Neural progenitor cell (in vitro differentiated cells): Measurements from ENCODE around the gene TMEM256. TPM values are rescaled to one million over a fixed set of nuclear protein-coding genes. Genes with fewer than 3 reads are reported as not detected.
A peak's percentile ranks its signal among the peaks of the same experiment; 100 is the strongest.

ENCODE experiments used
- DNase-seq: peaks from one replicate; pipeline ENCODE4 v3.0.0-alpha.2; 2016; ENCODE audit warnings: low spot score
- H2AFZ ChIP-seq: fragments of 200-600 bp; sonication (generic); replicated peaks from 2 replicates; pipeline ENCODE4 v1.6.1; 2016; ENCODE audit warnings: antibody characterized with exemption
- H3F3A ChIP-seq: fragments of 200-600 bp; sonication (generic); 2 replicates; pipeline ENCODE4 v1.6.1; 2016; ENCODE audit warnings: antibody characterized with exemption, low read depth
- H3K27ac ChIP-seq: fragments of 200-600 bp; sonication (generic); 2 replicates; pipeline ENCODE4 v1.5.1; 2016; ENCODE audit warnings: mild to moderate bottlenecking
- H3K27me3 ChIP-seq: fragments of 200-600 bp; sonication (generic); 2 replicates; pipeline ENCODE4 v1.6.1; 2016; ENCODE audit warnings: mild to moderate bottlenecking, moderate library complexity
- H3K36me3 ChIP-seq: fragments of 200-600 bp; sonication (generic); 2 replicates; pipeline ENCODE4 v1.5.1; 2016
- H3K4me1 ChIP-seq: fragments of 200-600 bp; sonication (generic); 2 replicates; pipeline ENCODE4 v1.6.1; 2016; ENCODE audit warnings: mixed run types
- H3K4me2 ChIP-seq: fragments of 200-600 bp; sonication (generic); 2 replicates; pipeline ENCODE4 v1.6.1; 2016
- H3K4me3 ChIP-seq: fragments of 200-600 bp; sonication (generic); 2 replicates; pipeline ENCODE4 v1.5.1; 2016
- H3K79me2 ChIP-seq: fragments of 200-600 bp; sonication (generic); 2 replicates; pipeline ENCODE4 v1.6.1; 2016; ENCODE audit warnings: low read depth
- H3K9ac ChIP-seq: fragments of 200-600 bp; sonication (generic); 2 replicates; pipeline ENCODE4 v1.6.1; 2016
- H3K9me3 ChIP-seq: fragments of 200-600 bp; sonication (generic); 2 replicates; pipeline ENCODE4 v1.5.1; 2016; ENCODE audit warnings: low read depth
- H4K20me1 ChIP-seq: fragments of 200-600 bp; sonication (generic); 2 replicates; pipeline ENCODE4 v1.6.1; 2016; ENCODE audit warnings: low read depth
- H3K27ac Mint-ChIP-seq: 3 replicates; pipeline ENCODE4 v1.8.0; 2021; ENCODE audit warnings: mixed read lengths
- H3K27me3 Mint-ChIP-seq: 2 replicates; pipeline ENCODE4 v1.8.0; 2022; ENCODE audit warnings: low read depth, mild to moderate bottlenecking, inconsistent platforms, moderate library complexity, mixed read lengths; ENCODE audit not compliant: insufficient read depth
- H3K36me3 Mint-ChIP-seq: 3 replicates; pipeline ENCODE4 v1.8.0; 2021; ENCODE audit warnings: mixed read lengths
- H3K4me1 Mint-ChIP-seq: 3 replicates; pipeline ENCODE4 v1.8.0; 2021; ENCODE audit warnings: mixed read lengths
- H3K4me3 Mint-ChIP-seq: 3 replicates; pipeline ENCODE4 v1.8.0; 2021; ENCODE audit warnings: mild to moderate bottlenecking, moderate library complexity, mixed read lengths
- H3K9me3 Mint-ChIP-seq: 3 replicates; pipeline ENCODE4 v1.8.0; 2020; ENCODE audit warnings: mixed read lengths
- EZH2 ChIP-seq: fragments of 200-600 bp; sonication (generic); IDR thresholded peaks from 2 replicates; pipeline ENCODE4 v1.6.1; 2017; ENCODE audit warnings: antibody characterized with exemption, mild to moderate bottlenecking, moderate library complexity
- EZH2phosphoT487 ChIP-seq: fragments of 200-600 bp; sonication (generic); IDR thresholded peaks from 2 replicates; pipeline ENCODE4 v1.6.1; 2017; ENCODE audit warnings: antibody characterized with exemption
- total RNA-seq: library from RNA; depleted of rRNA; stranded (reverse); fragments of >200 nt; gene quantifications from 2 replicates; pipeline ENCODE4 v1.2.3, GENCODE V29; 2015; ENCODE audit warnings: low replicate concordance
- TF ChIP-seq, protein P1 (sequence below): fragments of 200-600 bp; sonication (generic); IDR thresholded peaks from 2 replicates; pipeline ENCODE4 v1.5.1; 2017; ENCODE audit warnings: antibody characterized with exemption, mild to moderate bottlenecking

TMEM256 gene
- total RNA-seq, 1 donor from 2014 or later: 72.0 TPM

GRCh38 chr17:7444682-7445618 is 41.1 kb upstream of the TMEM256 start, which contains the start of gene CHRNB1:
CHRNB1 (plus strand) TSS chr17:7445061; CDS start chr17:7445128, 67 bp downstream.
- Histone ChIP-seq H3K9me3 (no peaks in the 10 kb centered on the region), H3K4me1 (peaks cover 9% of the 10 kb centered on the region), H4K20me1 (no peaks in the 10 kb centered on the region), H3K36me3 (no peaks in the 10 kb centered on the region), H3F3A (peaks cover 28% of the 10 kb centered on the region), H3K27me3 (peaks cover 37% of the 10 kb centered on the region), H3K27ac (no peak within 1 kb of the TSS), H3K4me2 (peak within 1 kb of the TSS; percentile 98), H3K79me2 (no peaks in the 10 kb centered on the region), H2AFZ (peak within 1 kb of the TSS; percentile 99), H3K4me3 (peak within 1 kb of the TSS; percentile 71), H3K9ac (no peak within 1 kb of the TSS)
- DNase-seq: peak; percentile 96
- Mint-ChIP-seq H3K36me3 (no peaks in the 10 kb centered on the region), H3K4me1 (peaks cover 46% of the 10 kb centered on the region), H3K9me3 (peaks cover 4% of the 10 kb centered on the region), H3K27ac (peak within 1 kb of the TSS; percentile 91), H3K4me3 (peak within 1 kb of the TSS; percentile 87), H3K27me3 (peaks cover 10% of the 10 kb centered on the region)
- TF ChIP-seq, protein P1, sequence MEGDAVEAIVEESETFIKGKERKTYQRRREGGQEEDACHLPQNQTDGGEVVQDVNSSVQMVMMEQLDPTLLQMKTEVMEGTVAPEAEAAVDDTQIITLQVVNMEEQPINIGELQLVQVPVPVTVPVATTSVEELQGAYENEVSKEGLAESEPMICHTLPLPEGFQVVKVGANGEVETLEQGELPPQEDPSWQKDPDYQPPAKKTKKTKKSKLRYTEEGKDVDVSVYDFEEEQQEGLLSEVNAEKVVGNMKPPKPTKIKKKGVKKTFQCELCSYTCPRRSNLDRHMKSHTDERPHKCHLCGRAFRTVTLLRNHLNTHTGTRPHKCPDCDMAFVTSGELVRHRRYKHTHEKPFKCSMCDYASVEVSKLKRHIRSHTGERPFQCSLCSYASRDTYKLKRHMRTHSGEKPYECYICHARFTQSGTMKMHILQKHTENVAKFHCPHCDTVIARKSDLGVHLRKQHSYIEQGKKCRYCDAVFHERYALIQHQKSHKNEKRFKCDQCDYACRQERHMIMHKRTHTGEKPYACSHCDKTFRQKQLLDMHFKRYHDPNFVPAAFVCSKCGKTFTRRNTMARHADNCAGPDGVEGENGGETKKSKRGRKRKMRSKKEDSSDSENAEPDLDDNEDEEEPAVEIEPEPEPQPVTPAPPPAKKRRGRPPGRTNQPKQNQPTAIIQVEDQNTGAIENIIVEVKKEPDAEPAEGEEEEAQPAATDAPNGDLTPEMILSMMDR: peak; percentile 28
- TF ChIP-seq EZH2phosphoT487 (no peak), EZH2 (no peak)

- Mint-ChIP-seq H3K36me3 (no peaks in the 10 kb centered on the region), H3K27ac (no peak overlapping the region), H3K4me3 (peak overlapping the region; percentile 79)
These were observed 39.9 kb upstream of the TMEM256 start for GRCh38 chr17:7443499-7444485.

GRCh38 chr17:7442142-7442541 is 38.2 kb upstream of the TMEM256 start:
- Histone ChIP-seq H3K27me3 (peaks cover 61% of the 10 kb centered on the region), H3K9ac (no peak overlapping the region), H4K20me1 (no peaks in the 10 kb centered on the region), H3F3A (peaks cover 47% of the 10 kb centered on the region), H3K27ac (no peak overlapping the region), H3K4me2 (no peak overlapping the region), H3K36me3 (no peaks in the 10 kb centered on the region), H3K79me2 (no peaks in the 10 kb centered on the region), H3K9me3 (no peaks in the 10 kb centered on the region), H3K4me1 (peaks cover 28% of the 10 kb centered on the region), H3K4me3 (no peak overlapping the region), H2AFZ (no peak overlapping the region)
- H3K27ac Mint-ChIP-seq: no peak overlapping the region
- H3K9me3 Mint-ChIP-seq: no peaks in the 10 kb centered on the region
- H3K36me3 Mint-ChIP-seq: no peaks in the 10 kb centered on the region
- peak overlapping the region; percentile 74 for H3K4me3 Mint-ChIP-seq
- no peak for DNase-seq
- H3K4me1 Mint-ChIP-seq: peaks cover 55% of the 10 kb centered on the region
- H3K27me3 Mint-ChIP-seq: peaks cover 22% of the 10 kb centered on the region
- no peak for TF ChIP-seq EZH2phosphoT487
- no peak for TF ChIP-seq EZH2
- TF ChIP-seq, protein P1: no peak

More at GRCh38 chr17:7443499-7444485, 39.9 kb upstream of the TMEM256 start:
- Mint-ChIP-seq H3K4me1 (peaks cover 50% of the 10 kb centered on the region), H3K27me3 (peaks cover 15% of the 10 kb centered on the region), H3K9me3 (peaks cover 3% of the 10 kb centered on the region)
- Histone ChIP-seq H3K9me3 (no peaks in the 10 kb centered on the region), H3K27ac (no peak overlapping the region), H3K4me2 (no peak overlapping the region), H3F3A (peaks cover 31% of the 10 kb centered on the region), H2AFZ (no peak overlapping the region), H3K27me3 (peaks cover 49% of the 10 kb centered on the region), H3K9ac (no peak overlapping the region), H3K4me1 (peaks cover 15% of the 10 kb centered on the region), H3K36me3 (no peaks in the 10 kb centered on the region), H3K79me2 (no peaks in the 10 kb centered on the region), H3K4me3 (no peak overlapping the region), H4K20me1 (no peaks in the 10 kb centered on the region)
- TF ChIP-seq EZH2: no peak
- TF ChIP-seq EZH2phosphoT487: no peak
- TF ChIP-seq, protein P1: no peak
- no peak for DNase-seq
